ENCODE results near the gene MAS1.

DNA sequence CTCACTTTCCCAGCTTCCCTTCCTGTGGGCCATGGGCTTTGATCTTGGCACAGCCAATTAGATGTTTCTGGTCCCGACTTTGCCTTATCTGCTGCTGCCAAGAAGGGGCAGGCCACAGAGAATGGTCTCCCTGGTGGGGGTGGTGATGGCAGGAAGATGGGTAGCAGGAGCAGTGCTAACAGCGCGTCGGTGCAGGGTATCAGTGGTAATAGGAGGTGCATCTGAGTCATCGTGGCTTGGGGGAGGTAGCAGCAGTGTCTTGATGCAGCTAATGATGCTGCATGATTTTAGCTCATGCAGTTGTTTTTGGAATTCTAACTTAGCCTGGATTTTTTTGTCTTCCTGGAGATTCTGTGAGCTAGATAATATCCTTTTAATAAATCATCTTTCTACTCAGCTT is 18.9 kb upstream of the MAS1 start:
- TF ChIP-seq CTCF (IDR thresholded peaks at IDR 0.05; ENCODE audit: low read depth, low read length, poor library complexity, severe bottlenecking) (no peak), EZH2phosphoT487 (IDR thresholded peaks at IDR 0.05; ENCODE audit: borderline replicate concordance, low read length) (no peak)
